Activated CD4-positive, alpha-beta T cell treated with anti-CD3 and anti-CD28 coated beads for 1 hour (primary cell): Measurements from ENCODE around the gene ANGPTL2.

ENCODE experiments used
- DNase-seq: peaks from one replicate; pipeline ENCODE4 v3.0.0-alpha.2; 2020

The ANGPTL2 gene

GRCh38 chr9:127045148-127045547 lies 77.3 kb downstream of the ANGPTL2 start:
- DNase-seq: no peak

GRCh38 chr9:127039492-127039891 lies 82.9 kb downstream of the ANGPTL2 start:
- DNase-seq: no peak

GRCh38 chr9:127038531-127038930 lies 83.9 kb downstream of the ANGPTL2 start:
- DNase-seq: no peak
